Vagina (tissue), 2 donors: ENCODE data around the gene TMEM179. TPM values are rescaled to one million over a fixed set of nuclear protein-coding genes. Genes with fewer than 3 reads are reported as not detected.

Experiments
- DNase-seq, 2 donors: peaks; one replicate each; pipeline ENCODE4 v3.0.0-alpha.2; 2017; ENCODE audit errors: extremely low spot score in 2 of 2
- H3K27ac ChIP-seq: fragments of 200-600 bp; sonication (generic); one replicate; pipeline ENCODE4 v1.5.1; 2019
- H3K27me3 ChIP-seq: fragments of 200-600 bp; sonication (generic); one replicate; pipeline ENCODE4 v1.5.1; 2019
- H3K36me3 ChIP-seq, 2 donors: fragments of 200-600 bp; sonication (generic); one replicate each; pipeline ENCODE4 v1.5.1; 2017 to 2019
- H3K4me1 ChIP-seq: fragments of 200-600 bp; sonication (generic); one replicate; pipeline ENCODE4 v1.5.1; 2019
- H3K4me3 ChIP-seq, 2 donors: fragments of 200-600 bp; sonication (generic); 1 replicate in 1 of 2; 2 replicates in 1 of 2; pipeline ENCODE4 v1.5.1; 2016 to 2019
- H3K9me3 ChIP-seq: fragments of 200-600 bp; sonication (generic); one replicate; pipeline ENCODE4 v1.5.1; 2019
- CTCF ChIP-seq, 3 experiments: fragments of 450-650 bp in 2 of 3; fragments of 200-600 bp in 1 of 3; sonication (generic) in 1 of 3; IDR thresholded peaks; one replicate each; pipeline ENCODE4 v1.5.1; 2017 to 2019; ENCODE audit warnings: antibody characterized with exemption in 3 of 3, mild to moderate bottlenecking in 2 of 3, moderate library complexity in 2 of 3
- POLR2A ChIP-seq, 2 donors: fragments of 450-650 bp; IDR thresholded peaks; one replicate each; pipeline ENCODE4 v1.6.1; 2017; ENCODE audit warnings: antibody characterized with exemption in 2 of 2, mild to moderate bottlenecking in 2 of 2, moderate library complexity in 2 of 2
- POLR2AphosphoS5 ChIP-seq, 2 donors: sonication (generic); formaldehyde crosslinking; IDR thresholded peaks; one replicate each; pipeline ENCODE4 v1.9.0; 2017; ENCODE audit warnings: antibody characterized with exemption in 2 of 2, mild to moderate bottlenecking in 2 of 2, low read depth in 1 of 2; ENCODE audit not compliant: insufficient read depth in 1 of 2
- intact Hi-C: fragments of 100-400 bp; cut with DNase I; formaldehyde crosslinking; loops from one replicate; pipeline ENCODE4 v1.15.1; 2023
- total RNA-seq: library from RNA; depleted of rRNA; stranded (reverse); fragments of >200 nt; gene quantifications from one replicate; pipeline ENCODE4 v1.2.3, GENCODE V29; 2016

The TMEM179 gene
- total RNA-seq, 1 donor from 2014 or later: 7.9 TPM

GRCh38 chr14:104650981-104651875 lies 46.7 kb upstream of the TMEM179 start:
- Histone ChIP-seq H3K4me3 (no peak overlapping the region), H3K4me1 (peaks cover 10% of the 10 kb centered on the region), H3K36me3 (no peaks in the 10 kb centered on the region), H3K27me3 (no peaks in the 10 kb centered on the region), H3K27ac (no peak overlapping the region), H3K9me3 (no peaks in the 10 kb centered on the region)
- no peak for DNase-seq
- TF ChIP-seq POLR2A (IDR thresholded peaks at IDR 0.05) (no peak), CTCF (IDR thresholded peaks at IDR 0.05) (no peak), POLR2AphosphoS5 (IDR thresholded peaks at IDR 0.05; ENCODE audit: insufficient read depth in 1 of 2, low read depth in 1 of 2) (no peak)
- intact Hi-C loops: loop anchor here (2.0 kb wide), 1 partner anchor 56 kb away; no protein-coding TSS in a partner anchor

DNA sequence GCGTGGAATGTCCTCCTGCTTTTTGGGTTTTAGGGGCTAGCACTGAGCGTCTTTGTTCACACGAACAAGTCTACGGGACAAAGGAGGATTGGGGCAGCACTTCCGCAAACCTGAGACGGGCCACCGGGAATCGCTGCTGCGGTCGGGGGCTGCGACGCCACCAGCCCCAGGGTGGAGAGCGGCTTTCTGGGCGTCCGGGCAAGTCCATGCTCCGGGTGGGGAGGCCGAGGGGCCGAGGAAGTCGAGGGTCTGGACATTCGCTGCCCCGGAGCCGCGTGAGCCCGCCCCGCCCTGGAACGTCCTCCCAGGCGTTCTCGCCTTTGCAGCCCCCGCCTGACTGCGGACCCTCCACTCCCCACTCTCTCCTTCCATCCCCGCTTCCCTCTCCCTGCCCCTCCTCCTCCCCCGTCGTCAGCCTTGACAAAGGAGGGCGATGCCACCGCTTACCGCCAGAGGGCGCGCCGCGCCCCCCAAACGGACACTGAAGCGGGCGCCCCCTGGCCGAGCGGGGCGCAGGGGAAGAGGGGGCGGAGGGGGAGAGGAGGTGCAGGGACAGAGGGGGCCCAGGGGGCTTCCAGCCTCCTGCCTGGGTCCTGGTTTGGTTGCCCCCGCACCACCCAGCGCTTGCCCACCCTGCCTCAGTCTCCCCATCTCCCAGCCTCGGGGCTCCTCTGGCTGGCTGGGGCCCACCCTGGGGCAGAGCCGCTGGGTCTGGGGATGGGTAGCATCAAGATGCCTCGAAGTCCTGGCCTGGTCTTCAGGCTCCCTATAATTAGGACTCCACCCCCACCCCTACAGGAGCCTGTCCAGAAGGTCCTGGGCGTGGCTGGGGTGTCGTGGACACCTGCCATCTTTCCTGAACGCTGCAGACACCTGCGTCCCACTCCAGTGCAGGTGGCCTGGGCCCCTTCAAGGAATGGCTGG lies 45.7 kb upstream of the TMEM179 start:
- peaks cover 10% of the 10 kb centered on the region for H3K4me1 ChIP-seq
- no peak overlapping the region for H3K27ac ChIP-seq
- no peaks in the 10 kb centered on the region for H3K9me3 ChIP-seq
- peak overlapping the region; percentile 30 to 32 for H3K4me3 ChIP-seq
- intact Hi-C loops: loop anchor here (2.0 kb wide), 1 partner anchor 56 kb away; no protein-coding TSS in a partner anchor
- DNase-seq: no peak
- TF ChIP-seq CTCF (IDR thresholded peaks at IDR 0.05) (peak; percentile 89 to 98 (median 91)), POLR2A (IDR thresholded peaks at IDR 0.05) (no peak)
- H3K36me3 ChIP-seq: no peaks in the 10 kb centered on the region
- no peaks in the 10 kb centered on the region for H3K27me3 ChIP-seq

GRCh38 chr14:104647467-104648043 lies 43.0 kb upstream of the TMEM179 start:
- Histone ChIP-seq H3K4me1 (peaks cover 10% of the 10 kb centered on the region), H3K4me3 (no peak overlapping the region), H3K9me3 (no peaks in the 10 kb centered on the region), H3K36me3 (no peaks in the 10 kb centered on the region), H3K27ac (no peak overlapping the region), H3K27me3 (no peaks in the 10 kb centered on the region)
- intact Hi-C loops: no loop called here
- TF ChIP-seq POLR2AphosphoS5 (IDR thresholded peaks at IDR 0.05; ENCODE audit: insufficient read depth in 1 of 2, low read depth in 1 of 2) (no peak), CTCF (IDR thresholded peaks at IDR 0.05) (no peak)
- no peak for DNase-seq

DNA sequence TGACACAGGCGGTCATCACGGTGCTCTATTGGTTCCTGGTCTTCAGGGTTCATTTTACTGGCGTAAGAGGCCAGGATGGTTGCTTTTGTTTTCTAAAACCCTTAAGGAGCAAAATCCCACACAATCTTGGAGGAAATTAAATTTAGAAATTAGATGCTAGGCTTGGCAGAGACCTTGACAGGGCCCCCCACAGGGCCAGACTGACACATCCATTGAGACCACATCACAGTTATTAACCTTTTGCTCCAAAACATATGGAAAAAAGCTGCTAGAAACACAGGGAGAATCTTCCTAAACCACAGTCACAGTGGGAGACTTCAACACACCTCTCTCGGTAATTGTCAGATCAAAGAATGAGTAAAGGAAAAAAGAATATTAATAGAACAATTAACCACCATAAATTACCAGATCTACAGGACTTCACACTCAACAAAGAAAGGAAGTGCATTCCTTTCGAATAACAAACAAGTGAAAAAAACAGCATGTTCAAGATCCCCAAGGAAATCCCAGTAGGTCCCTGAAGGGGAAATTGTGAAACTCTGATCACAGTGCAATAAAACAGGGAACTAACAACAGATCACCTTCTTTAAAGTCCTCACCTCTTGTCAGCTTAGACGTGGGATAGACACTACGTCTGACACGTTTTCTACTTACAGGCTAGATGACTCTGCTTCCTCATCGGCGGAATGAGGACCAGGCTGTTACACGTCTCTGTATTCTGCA lies 40.2 kb upstream of the TMEM179 start:
- Histone ChIP-seq H3K27me3 (no peaks in the 10 kb centered on the region), H3K4me1 (peaks cover under 1% of the 10 kb centered on the region), H3K9me3 (no peaks in the 10 kb centered on the region), H3K36me3 (no peaks in the 10 kb centered on the region), H3K4me3 (no peak overlapping the region), H3K27ac (no peak overlapping the region)
- no peak for TF ChIP-seq POLR2AphosphoS5 (IDR thresholded peaks at IDR 0.05; ENCODE audit: insufficient read depth in 1 of 2, low read depth in 1 of 2)
- intact Hi-C loops: no loop called here
- DNase-seq: no peak
